Right lobe of liver (tissue), 4 donors: ENCODE data around the gene DNAI4.

Source experiments
- POLR2A ChIP-seq: fragments of 450-650 bp; IDR thresholded peaks from one replicate; pipeline ENCODE4 v1.6.1; 2017; ENCODE audit warnings: antibody characterized with exemption, mild to moderate bottlenecking
- TF ChIP-seq, protein P1 (sequence below), 4 donors: fragments of 200-600 bp in 3 of 4; fragments of 450-650 bp in 1 of 4; IDR thresholded peaks; one replicate each; pipeline versions ENCODE4 v1.5.1 to v1.8.0; 2016 to 2022; ENCODE audit warnings: antibody characterized with exemption in 4 of 4, mild to moderate bottlenecking in 2 of 4
- donor health status: DM: no; HTN: no; CAD: no.
- donor health status: DM: no; HTN: no; CAD: no.
- donor health status: DM: no; HTN: yes; CAD: no.

DNA sequence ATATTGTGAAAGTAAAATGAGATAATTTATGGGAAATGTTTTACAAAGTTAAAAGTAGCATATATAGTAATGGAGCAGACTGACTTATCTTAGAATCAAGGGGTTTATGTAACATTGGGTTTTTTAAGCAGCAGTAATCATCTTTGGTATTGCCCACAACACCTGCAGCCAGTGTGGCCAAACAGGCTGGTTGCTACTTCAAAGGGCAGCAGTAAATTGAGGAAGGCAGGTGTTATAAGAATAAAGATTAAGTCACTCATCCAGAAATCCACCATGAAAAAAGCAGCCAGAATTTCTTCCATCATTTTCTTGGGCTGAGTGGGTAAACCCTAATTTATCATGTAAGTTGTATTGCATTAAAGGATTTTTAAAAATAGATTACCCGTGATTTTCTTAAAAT lies 155.7 kb downstream of the DNAI4 start:
- TF ChIP-seq, protein P1, sequence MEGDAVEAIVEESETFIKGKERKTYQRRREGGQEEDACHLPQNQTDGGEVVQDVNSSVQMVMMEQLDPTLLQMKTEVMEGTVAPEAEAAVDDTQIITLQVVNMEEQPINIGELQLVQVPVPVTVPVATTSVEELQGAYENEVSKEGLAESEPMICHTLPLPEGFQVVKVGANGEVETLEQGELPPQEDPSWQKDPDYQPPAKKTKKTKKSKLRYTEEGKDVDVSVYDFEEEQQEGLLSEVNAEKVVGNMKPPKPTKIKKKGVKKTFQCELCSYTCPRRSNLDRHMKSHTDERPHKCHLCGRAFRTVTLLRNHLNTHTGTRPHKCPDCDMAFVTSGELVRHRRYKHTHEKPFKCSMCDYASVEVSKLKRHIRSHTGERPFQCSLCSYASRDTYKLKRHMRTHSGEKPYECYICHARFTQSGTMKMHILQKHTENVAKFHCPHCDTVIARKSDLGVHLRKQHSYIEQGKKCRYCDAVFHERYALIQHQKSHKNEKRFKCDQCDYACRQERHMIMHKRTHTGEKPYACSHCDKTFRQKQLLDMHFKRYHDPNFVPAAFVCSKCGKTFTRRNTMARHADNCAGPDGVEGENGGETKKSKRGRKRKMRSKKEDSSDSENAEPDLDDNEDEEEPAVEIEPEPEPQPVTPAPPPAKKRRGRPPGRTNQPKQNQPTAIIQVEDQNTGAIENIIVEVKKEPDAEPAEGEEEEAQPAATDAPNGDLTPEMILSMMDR (IDR thresholded peaks at IDR 0.05), result no peak
- no peak for TF ChIP-seq POLR2A
